Gastrocnemius medialis (tissue), 4 donors: Measurements from ENCODE around the gene SMARCA2. TPM values are rescaled to one million over a fixed set of nuclear protein-coding genes. Genes with fewer than 3 reads are reported as not detected.
A peak's percentile ranks its signal among the peaks of the same experiment; 100 is the strongest.

Experiments used
- ATAC-seq, 2 donors: fragments of 150-250 bp; one replicate each; pipeline ENCODE4 v1.9.1; 2016
- DNase-seq, 2 donors: peaks; one replicate each; pipeline ENCODE4 v3.0.0-alpha.2; 2019
- H3K27ac ChIP-seq, 4 donors: fragments of 200-600 bp; sonication (generic); 1 replicate in 1 of 4; 2 replicates in 3 of 4; pipeline ENCODE4 v1.5.1; 2016 to 2018; ENCODE audit warnings: mild to moderate bottlenecking in 2 of 4, moderate library complexity in 1 of 4
- H3K27me3 ChIP-seq, 3 donors: fragments of 200-600 bp; sonication (generic) in 2 of 3; 1 replicate in 1 of 3; 2 replicates in 2 of 3; pipeline versions ENCODE4 v1.5.1 to v1.6.0; 2016 to 2019; ENCODE audit warnings: mild to moderate bottlenecking in 1 of 3, moderate library complexity in 1 of 3
- H3K36me3 ChIP-seq, 2 donors: fragments of 200-600 bp; sonication (generic) in 1 of 2; one replicate each; pipeline ENCODE4 v1.5.1; 2017 to 2018
- H3K4me1 ChIP-seq, 2 donors: fragments of 200-600 bp; sonication (generic) in 1 of 2; one replicate each; pipeline ENCODE4 v1.5.1; 2016 to 2017; ENCODE audit warnings: mild to moderate bottlenecking in 2 of 2
- H3K4me3 ChIP-seq, 4 donors: fragments of 200-600 bp; sonication (generic) in 3 of 4; 1 replicate in 1 of 4; 2 replicates in 3 of 4; pipeline ENCODE4 v1.5.1; 2016 to 2019; ENCODE audit warnings: mild to moderate bottlenecking in 2 of 4
- H3K9me3 ChIP-seq, 3 donors: fragments of 200-600 bp; sonication (generic) in 2 of 3; 1 replicate in 1 of 3; 2 replicates in 2 of 3; pipeline ENCODE4 v1.5.1; 2016 to 2019
- CTCF ChIP-seq, 5 experiments: fragments of 450-650 bp in 3 of 5; fragments of 200-600 bp in 2 of 5; sonication (generic) in 2 of 5; IDR thresholded peaks in 4 of 5; conservative IDR thresholded peaks in 1 of 5; 1 replicate in 4 of 5; 2 replicates in 1 of 5; pipeline ENCODE4 v1.5.1; 2016 to 2019; ENCODE audit warnings: antibody characterized with exemption in 5 of 5, mild to moderate bottlenecking in 3 of 5, moderate library complexity in 3 of 5
- POLR2A ChIP-seq, 2 donors: fragments of 450-650 bp; IDR thresholded peaks; one replicate each; pipeline ENCODE4 v1.6.1; 2017; ENCODE audit warnings: antibody characterized with exemption in 2 of 2, mild to moderate bottlenecking in 2 of 2, moderate library complexity in 2 of 2
- in situ Hi-C, 4 donors: fragments of 200-750 bp; cut with MboI; loops; one replicate each; pipeline versions ENCODE4 v1.15.0 to v1.8.0; 2017; ENCODE audit warnings: low sequenced_read_pairs in 4 of 4
- intact Hi-C: fragments of 100-400 bp; cut with DNase I; formaldehyde crosslinking; loops from one replicate; pipeline ENCODE4 v1.15.1; 2023; ENCODE audit warnings: low total_unique reads
- total RNA-seq, 4 donors: library from RNA; depleted of rRNA; stranded (reverse); fragments of >200 nt; gene quantifications; one replicate each; pipeline versions ENCODE4 v1.1.0 to v1.2.3, GENCODE V29; 2016

Gene SMARCA2
- total RNA-seq: 10 to 100 TPM; 54.6 to 69.7 (median 63.0) TPM

GRCh38 chr9:2014696-2015580 is at the start of gene SMARCA2:
Gene SMARCA2 (plus strand): TSS chr9:2015347. CDS start chr9:2029023, 13,676 bp downstream.
- intact Hi-C loops (loop anchor here (1.0 to 10.0 kb wide), 5 partner anchors 142 to 1511 kb away; partner anchors contain the start of genes PUM3, RFX3 and VLDLR), in situ Hi-C loops (no loop called here)
- peak; percentile 96 to 97 for DNase-seq
- Histone ChIP-seq H3K36me3 (no peaks in the 10 kb centered on the region), H3K27ac (peak within 1 kb of the TSS; percentile 93 to 99 (median 96)), H3K9me3 (no peaks in the 10 kb centered on the region), H3K4me3 (peak within 1 kb of the TSS; percentile 79 to 96 (median 90)), H3K4me1 (peaks cover 20% of the 10 kb centered on the region in 2 donors), H3K27me3 (no peaks in the 10 kb centered on the region)
- peak; percentile 77 to 81 for ATAC-seq
- peak; percentile 92 to 96 for TF ChIP-seq POLR2A (IDR thresholded peaks at IDR 0.05)
- TF ChIP-seq CTCF (IDR thresholded peaks at IDR 0.05 in 4 of 5, conservative IDR thresholded peaks at IDR 0.05 in 1 of 5): no peak

- TF ChIP-seq POLR2A (IDR thresholded peaks at IDR 0.05) (no peak), CTCF (IDR thresholded peaks at IDR 0.05 in 4 of 5, conservative IDR thresholded peaks at IDR 0.05 in 1 of 5) (no peak)
- H3K27me3 ChIP-seq: no peaks in the 10 kb centered on the region
- H3K4me3 ChIP-seq: no peak overlapping the region
- in situ Hi-C loops: no loop called here
- intact Hi-C loops: no loop called here
- H3K4me1 ChIP-seq: no peaks in the 10 kb centered on the region
- no peaks in the 10 kb centered on the region for H3K9me3 ChIP-seq
- H3K36me3 ChIP-seq: no peaks in the 10 kb centered on the region
- DNase-seq: no peak
- no peak overlapping the region for H3K27ac ChIP-seq
- no peak for ATAC-seq
Observed at GRCh38 chr9:1966725-1967366, 48.3 kb upstream of the SMARCA2 start.

- no peak for ATAC-seq
- no peaks in the 10 kb centered on the region for H3K9me3 ChIP-seq
- no peaks in the 10 kb centered on the region for H3K27me3 ChIP-seq
- no peaks in the 10 kb centered on the region for H3K4me1 ChIP-seq
- H3K27ac ChIP-seq: no peak overlapping the region
- no peaks in the 10 kb centered on the region for H3K36me3 ChIP-seq
- DNase-seq: no peak
- intact Hi-C loops: no loop called here
- TF ChIP-seq CTCF (IDR thresholded peaks at IDR 0.05 in 4 of 5, conservative IDR thresholded peaks at IDR 0.05 in 1 of 5) (no peak), POLR2A (IDR thresholded peaks at IDR 0.05) (no peak)
- in situ Hi-C loops: no loop called here
- no peak overlapping the region for H3K4me3 ChIP-seq
Observed at GRCh38 chr9:1969160-1969559, 46.0 kb upstream of the SMARCA2 start.

GRCh38 chr9:1969898-1970297 is 45.2 kb upstream of the SMARCA2 start:
- Histone ChIP-seq H3K4me1 (no peaks in the 10 kb centered on the region), H3K27me3 (no peaks in the 10 kb centered on the region), H3K4me3 (no peak overlapping the region), H3K9me3 (no peaks in the 10 kb centered on the region), H3K36me3 (no peaks in the 10 kb centered on the region), H3K27ac (no peak overlapping the region)
- TF ChIP-seq CTCF (IDR thresholded peaks at IDR 0.05 in 4 of 5, conservative IDR thresholded peaks at IDR 0.05 in 1 of 5): no peak
- TF ChIP-seq POLR2A (IDR thresholded peaks at IDR 0.05): no peak
- in situ Hi-C loops: no loop called here
- ATAC-seq: no peak
- no peak for DNase-seq
- intact Hi-C loops: no loop called here
